GM18507 (cell line): ENCODE results near the gene STK32B.
"Not testable (repeated sequence)": the region's sequence is repeated elsewhere in the genome, so short reads cannot be mapped to it uniquely, and the experiment has no call there.

Experiments
- DNase-seq: peaks from one replicate; pipeline ENCODE4 v3.0.0; 2011; ENCODE audit warnings: low read depth; ENCODE audit not compliant: insufficient read length; ENCODE audit errors: extremely low spot score
- FAIRE-seq: peaks from 2 replicates; lab custom pipeline; 2011; peaks lifted over from hg19 to GRCh38; lab: Jason Lieb, UNC

STK32B gene

DNA sequence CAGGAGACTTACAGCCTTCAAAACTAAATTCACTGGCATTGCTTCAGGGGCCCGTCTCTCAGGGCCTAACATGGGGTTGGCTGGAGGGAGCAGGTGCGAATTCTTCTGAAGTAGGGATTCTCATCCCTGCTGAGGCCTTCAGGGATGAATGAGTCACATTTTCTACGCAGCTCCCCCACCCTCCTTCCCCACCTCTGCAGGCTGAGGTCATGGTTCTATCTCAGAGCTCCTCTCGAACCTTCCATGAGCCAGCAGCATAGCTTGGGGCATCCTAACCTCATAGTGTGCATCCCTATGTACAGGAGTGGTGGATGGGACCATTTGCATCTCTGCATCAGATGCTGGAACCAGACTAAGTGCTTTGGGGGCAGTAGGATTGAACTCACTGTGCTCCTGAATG lies 347.8 kb downstream of the STK32B start:
- DNase-seq (no peak), FAIRE-seq (no peak)

DNA sequence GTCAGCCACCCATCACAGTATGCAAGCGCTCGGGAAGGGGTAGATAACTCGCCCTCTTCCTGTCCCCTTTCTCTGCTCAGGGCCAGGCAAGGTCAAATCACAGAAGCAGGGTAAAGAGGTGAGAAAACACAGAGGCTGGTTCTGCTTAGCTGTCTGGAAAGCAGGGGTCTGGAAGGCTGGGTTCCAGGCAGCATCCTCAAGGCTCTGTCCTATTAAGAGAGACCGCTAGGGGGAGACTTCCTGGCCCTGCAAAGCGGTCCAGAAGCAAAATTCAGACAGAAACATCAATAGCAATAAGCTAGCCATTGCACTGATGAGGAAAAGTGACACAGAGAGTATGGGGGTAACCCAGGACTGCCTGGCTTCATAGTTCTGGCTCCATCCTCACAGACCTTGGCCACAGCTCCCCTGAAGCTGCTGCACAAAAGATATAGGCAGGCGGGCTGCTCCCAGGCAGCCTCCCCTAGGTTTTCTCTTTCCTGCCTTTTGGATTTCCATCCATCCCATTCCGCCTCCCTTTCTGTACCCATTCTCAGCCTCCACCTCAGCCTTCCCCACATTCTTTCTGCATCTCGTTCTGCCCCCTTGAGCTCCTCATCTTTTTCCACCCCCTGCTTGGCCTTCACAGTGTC lies 348.6 kb downstream of the STK32B start:
- FAIRE-seq (no peak), DNase-seq (no peak)

DNA sequence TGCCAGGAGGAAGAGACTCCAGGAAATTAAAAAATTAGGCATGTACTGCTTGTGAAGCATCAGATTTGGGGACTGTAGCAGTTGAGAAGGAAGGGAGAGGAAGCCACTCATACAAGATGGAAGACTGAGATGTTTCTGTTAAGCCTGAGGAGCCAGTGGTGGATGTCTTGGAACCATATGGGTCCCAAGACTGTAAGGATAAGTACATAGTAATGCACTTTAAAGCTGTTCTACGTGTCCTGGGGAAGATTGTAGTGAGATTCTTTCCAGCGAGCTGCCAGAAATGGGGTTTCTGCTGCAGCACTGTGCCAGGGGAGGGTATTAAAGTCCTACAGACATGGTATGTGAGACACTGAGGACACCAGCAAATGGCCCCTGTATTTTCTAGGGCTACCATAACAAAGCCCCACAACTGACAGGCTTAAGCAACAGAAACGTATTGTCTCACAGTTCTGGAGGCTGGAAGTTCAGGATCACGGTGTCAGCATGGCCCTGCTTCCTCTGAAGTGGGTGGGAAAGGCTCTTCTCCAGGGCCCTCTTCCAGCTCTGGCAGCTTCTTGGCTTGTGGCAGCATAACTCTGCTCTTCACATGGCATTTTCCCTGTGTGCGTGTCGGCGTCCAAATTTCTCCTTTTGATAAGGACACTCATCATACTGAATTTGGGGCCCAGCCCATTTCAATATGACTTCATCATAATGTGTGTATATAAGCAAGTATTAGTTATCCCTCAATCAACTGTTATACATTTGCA lies 352.6 kb downstream of the STK32B start:
- DNase-seq: no peak
- FAIRE-seq: no peak

DNA sequence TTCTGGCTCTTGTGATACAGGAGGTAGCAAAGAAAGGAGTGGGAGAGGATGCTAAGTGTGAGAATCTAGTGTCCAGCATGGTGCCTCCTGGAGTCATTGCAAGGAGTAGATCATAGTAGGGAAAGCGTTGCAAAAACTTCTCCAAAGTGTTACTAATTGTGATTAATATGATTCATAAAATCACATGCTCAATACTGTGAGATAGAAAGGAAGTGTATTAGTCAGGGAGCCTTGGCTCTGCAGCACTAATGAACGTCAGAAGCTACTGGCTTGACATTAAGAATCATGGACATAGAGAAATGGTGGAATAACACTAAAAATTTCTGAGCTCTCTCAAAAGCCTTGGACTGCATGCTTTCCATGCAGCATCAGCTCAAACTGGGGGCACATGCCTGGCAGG lies 358.0 kb downstream of the STK32B start:
- no peak for FAIRE-seq
- DNase-seq: no peak

DNA sequence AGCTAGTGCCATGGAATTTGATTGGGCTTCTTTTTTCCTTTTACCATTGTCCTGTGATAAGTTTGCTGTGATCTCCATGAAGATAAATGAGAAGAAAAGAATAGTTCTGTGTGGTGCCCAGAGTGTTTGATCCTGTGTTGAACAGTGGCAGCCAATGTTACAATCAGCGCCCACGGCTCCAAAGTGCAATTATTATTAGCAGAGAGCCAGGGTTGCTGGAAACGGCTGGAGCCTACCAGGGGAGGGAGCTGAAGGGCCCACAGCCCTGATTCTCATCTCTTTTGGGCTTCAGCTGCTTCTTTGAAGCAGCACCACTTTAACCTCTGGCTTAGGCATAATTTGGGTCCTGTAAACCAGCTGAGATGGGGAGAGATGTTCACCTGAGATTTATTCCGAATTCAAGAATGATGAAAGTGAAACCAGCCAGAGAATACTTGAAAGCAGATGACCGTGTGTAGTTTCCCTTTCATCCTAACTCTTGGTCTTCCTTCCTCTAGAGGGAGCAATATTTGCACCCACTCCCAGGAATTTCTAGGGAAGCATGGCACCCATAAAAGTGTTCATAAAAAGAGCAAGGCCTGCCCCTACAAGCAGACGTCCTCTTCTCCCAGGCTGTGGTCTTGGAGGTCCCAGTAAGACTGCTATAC lies 358.8 kb downstream of the STK32B start:
- FAIRE-seq: no peak
- no peak for DNase-seq

DNA sequence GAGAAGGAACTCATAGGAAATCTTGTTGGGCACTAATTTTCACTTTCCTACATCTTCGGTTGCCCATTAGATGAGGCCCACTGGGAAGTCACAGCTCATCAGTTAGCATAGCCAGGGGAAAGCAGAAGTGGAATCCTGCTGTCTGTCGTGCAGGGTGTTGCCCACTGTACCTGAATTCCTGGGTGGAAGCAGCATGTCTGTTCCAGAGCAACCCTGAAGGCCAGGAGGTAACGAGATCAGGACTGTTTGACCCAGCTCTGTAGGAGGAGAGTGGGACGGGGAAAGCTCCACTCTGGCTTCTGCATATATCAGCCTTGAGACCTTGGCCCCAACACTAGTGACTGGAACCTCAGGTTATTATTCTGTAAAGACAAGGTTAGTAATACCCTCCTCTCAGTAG lies 361.0 kb downstream of the STK32B start:
- DNase-seq (no peak), FAIRE-seq (no peak)

DNA sequence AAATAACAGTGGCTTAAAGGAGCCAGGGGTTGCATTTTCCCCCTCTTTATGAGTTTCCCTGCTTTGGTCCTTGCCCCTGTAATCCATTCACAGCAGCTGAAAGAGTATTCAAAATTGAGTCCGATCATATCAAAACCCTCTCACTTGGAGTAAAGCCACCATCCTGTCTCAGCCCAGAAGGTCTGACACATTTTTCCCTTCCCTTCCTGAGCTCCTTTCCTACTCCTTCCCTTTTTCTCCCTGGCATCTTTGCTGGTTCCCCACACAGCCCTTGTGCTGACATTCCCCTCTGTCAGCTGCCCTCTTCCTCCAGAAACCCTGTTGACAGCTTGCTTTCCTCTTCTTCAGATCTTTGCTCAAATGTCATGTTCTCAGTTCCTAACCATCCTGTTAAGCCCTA lies 361.5 kb downstream of the STK32B start:
- no peak for DNase-seq
- no peak for FAIRE-seq

DNA sequence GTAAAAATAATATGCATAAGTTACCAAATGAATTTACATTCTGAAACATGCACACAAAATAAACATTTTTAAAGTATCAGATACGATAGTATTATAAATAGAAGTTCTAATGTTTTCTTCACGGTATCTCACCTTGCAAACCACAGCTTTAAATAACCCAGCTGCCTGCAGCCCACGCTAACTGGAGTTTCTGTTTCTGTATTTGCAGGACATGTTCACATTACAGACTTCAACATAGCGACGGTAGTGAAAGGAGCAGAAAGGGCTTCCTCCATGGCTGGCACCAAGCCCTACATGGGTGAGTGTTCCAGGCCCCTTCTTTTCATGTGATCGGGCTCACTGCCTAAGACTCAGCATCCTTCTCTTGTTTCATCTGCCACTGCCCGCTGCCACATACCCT lies 365.4 kb downstream of the STK32B start:
- DNase-seq (no peak), FAIRE-seq (no peak)

DNA sequence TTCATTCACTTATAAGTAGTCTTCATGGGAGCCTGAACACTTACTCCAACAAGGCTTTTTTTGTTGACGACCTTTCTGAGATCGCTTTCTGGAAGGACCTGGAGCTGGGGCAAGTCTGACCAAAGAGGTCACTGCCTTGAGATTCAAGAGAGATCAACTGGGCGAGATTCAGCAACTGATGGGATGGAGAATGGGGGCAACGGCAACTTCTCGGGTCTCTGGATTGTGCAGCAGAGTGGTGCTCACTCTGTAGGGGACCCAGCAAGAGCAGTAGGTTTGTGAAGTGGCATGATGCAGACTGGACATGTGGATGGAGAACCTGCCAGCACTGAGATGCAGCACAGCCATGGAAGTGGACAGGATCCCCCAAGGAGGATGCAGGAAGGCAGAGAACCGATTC lies 369.0 kb downstream of the STK32B start:
- DNase-seq: no peak
- FAIRE-seq: no peak

DNA sequence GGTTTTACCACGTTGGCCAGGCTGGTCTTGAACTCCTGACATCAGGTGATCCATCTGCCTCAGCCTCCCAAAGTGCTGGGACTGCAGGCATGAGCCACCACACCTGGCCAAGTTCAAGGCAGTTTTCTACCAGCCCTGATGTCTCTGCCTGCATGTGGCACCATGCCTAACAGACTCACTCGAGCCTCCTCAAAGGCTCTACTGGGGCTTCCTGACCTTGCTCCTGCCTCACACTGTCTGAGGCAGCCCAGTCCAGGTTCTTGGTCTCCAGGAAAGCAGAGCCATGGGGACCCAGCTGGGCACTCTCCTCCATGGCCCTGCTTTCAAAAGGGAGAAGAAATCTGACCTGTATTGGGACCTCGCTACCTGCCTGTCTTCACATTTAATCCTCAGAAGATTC lies 370.1 kb downstream of the STK32B start:
- FAIRE-seq: no peak

DNA sequence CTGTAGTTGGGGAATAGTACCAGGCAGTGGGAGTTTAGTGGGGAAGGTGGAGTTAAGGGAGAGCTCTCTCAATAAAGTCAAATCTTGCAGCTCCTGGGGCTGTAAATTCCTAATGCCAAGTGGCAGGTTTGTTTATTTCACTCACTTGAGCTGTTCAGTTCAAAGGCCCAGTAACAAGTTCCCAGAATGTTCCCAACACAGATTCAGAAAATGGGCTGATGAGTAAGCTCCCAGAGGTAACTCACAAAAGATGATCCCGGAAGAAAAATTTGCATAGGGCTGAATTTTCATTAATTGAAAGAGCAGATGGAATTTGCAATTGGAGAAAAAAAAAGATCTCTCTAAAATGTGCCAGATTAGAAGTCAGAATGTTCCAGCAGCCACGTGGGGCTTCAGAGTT lies 370.9 kb downstream of the STK32B start:
- FAIRE-seq (no peak), DNase-seq (no peak)

More for the DNA sequence above, 370.1 kb downstream of the STK32B start:
- no peak for DNase-seq

DNA sequence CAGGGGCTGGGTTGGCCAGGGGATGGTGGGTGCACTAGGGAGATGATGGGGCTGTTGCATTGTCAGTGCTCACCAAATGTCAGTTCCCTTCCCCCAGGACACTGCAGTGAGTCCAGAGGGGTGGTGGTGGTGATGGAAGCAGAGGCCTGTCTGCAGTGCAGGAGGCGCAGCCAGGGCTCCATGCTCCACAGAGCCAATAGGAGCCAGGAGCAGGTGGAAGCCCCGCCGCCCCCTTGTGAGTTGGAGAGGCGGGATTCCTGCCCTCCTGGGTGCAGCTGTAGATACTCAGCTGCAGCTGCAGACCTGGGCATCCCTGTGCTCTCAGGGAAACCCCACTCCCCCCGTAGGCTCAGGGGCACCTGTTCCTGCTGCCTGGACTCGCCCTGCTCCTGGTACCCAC lies 372.4 kb downstream of the STK32B start:
- DNase-seq: no peak

DNA sequence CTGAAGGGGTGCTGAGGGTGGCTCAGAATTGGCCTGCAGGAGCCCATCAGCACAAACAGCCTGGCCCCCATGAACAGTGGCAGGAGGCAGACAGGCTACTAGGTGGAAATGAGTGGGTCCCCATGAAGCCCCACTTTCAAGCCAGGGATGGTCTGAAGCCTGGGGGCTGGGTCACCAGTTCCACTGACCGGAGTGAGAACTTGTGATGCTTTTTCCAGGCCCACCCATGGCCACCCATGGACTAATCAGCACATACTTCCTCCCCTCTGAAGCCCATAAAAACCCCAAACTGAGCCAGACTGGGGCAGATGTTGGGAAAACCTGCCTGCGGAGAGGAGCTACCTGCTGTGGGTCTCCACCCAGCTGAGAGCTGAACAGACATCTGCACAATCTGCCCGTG lies 372.9 kb downstream of the STK32B start:
- no peak for FAIRE-seq

More for the DNA sequence above, 372.4 kb downstream of the STK32B start:
- FAIRE-seq: no peak

DNA sequence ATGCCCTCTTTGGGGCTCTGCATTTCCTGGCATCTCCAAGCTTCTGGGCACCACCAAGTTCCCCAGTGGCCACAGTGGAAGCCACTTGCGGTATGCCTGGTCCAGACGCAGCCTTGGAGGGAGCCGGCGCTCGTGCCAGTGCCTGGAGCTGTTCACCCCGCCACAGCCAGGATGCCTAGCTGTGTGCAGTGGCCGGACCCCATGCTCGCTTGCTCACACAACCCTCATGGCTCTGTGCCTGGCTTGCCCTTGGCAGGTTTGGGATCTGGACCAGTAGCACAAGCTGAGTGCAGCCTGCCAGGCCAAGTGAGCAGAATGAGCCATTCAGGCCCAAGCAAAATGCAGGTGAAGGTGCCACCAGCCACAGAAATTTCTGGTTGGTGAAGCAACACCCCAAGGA lies 373.6 kb downstream of the STK32B start:
- no peak for DNase-seq
- FAIRE-seq: no peak

More for the DNA sequence above, 372.9 kb downstream of the STK32B start:
- DNase-seq: no peak

DNA sequence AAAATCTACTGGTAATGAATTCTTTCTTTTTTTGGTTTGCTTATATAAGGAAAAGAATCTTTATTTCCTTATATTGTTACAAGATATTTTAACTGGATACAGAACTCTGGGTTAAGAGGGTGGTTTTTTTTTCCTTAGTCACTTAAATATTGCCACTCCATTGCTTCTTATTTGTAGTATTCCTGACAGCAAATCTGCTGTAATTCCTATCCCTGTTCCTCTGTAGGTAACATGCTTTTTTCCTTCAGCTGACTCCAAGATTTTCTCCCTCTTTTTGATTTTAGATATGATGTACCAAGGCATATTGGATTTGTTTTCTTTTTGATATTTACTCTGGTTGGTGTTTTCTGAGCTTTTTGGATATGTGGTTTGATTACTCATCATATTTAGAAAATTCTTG lies 378.5 kb downstream of the STK32B start:
- no peak for FAIRE-seq
- no peak for DNase-seq

DNA sequence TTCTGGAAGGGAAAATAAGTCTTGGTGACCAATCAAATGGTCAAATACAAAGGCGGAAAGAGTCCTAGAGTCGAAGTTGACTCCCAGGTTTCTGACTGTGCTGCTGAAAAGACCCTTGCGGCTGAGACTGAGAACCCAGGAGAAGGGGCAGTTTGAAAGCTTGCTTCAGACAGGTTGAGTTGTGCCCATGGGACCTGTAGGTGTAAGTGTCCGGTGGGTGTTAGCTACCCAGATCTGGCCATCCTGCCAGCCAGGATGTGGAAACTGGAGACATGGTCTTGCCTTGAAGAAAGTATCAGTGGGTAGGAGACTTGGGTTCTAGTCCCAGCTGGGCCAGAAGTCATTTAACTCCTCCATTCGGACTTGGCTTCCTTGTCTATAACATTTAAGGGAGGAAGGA lies 381.9 kb downstream of the STK32B start:
- DNase-seq (no peak), FAIRE-seq (no peak)

DNA sequence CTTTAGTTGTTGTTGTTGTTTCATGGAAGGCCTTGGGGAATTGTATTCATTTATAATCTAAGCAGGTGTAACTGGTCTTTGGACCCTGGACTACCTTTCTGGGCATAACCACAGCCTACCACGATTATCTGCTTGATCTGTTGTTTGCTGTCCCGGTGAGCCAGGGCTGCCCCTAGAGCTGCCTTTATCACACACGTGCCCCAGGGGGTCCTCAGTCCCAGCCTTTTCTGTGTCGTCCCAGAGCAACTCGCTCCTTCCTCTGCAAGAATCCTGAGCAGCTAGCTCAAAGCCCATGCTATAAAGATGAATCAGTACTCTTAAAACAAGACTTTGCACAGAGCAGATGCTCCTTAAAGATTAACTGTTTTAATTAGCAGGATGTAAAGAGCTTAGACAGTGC lies 383.9 kb downstream of the STK32B start:
- FAIRE-seq (no peak), DNase-seq (no peak)

DNA sequence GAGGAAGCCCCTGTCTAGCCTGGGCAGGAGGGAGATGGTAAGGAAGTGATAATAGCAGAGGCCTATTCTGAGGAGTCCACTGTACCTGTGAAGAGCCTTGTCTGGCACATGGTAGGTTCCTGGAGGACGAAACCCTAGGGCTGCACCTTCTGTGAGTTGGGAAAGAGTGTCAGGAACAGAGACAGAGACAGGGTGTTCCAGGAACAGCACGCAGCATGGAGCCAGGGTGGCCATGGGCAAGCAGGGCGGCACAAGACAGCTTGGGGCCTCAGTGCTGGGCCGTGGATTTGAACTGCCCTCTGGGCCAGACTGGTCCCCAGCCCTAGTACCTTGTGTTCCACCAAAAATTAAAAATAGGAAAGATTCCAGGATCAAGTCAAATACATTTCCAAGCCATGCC lies 384.5 kb downstream of the STK32B start:
- FAIRE-seq: no peak
- DNase-seq: no peak

DNA sequence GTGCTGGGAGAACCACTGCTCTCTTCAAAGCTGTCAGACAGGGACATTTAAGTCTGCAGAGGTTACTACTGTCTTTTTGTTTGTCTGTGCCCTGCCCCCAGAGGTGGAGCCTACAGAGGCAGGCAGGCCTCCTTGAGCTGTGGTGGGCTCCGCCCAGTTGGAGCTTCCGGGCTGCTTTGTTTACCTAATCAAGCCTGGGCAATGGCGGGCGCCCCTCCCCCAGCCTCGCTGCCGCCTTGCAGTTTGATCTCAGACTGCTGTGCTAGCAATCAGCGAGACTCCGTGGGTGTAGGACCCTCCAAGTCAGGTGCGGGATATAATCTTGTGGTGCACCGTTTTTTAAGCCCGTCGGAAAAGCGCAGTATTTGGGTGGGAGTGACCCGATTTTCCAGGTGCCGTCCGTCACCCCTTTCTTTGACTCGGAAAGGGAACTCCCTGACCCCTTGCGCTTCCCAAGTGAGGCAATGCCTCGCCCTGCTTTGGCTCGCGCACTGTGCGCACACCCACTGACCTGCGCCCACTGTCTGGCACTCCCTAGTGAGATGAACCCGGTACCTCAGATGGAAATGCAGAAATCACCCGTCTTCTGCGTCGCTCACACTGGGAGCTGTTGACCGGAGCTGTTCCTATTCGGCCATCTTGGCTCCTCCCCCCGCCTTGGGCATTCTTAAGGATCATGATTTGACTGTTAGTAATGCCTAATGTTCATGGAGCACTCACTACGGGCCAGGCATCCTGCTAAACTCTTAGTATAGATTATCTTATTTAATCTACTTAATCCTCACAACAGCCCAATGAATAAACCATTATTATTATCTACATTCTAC lies 392.9 kb downstream of the STK32B start:
- not testable (repeated sequence) for DNase-seq, FAIRE-seq

DNA sequence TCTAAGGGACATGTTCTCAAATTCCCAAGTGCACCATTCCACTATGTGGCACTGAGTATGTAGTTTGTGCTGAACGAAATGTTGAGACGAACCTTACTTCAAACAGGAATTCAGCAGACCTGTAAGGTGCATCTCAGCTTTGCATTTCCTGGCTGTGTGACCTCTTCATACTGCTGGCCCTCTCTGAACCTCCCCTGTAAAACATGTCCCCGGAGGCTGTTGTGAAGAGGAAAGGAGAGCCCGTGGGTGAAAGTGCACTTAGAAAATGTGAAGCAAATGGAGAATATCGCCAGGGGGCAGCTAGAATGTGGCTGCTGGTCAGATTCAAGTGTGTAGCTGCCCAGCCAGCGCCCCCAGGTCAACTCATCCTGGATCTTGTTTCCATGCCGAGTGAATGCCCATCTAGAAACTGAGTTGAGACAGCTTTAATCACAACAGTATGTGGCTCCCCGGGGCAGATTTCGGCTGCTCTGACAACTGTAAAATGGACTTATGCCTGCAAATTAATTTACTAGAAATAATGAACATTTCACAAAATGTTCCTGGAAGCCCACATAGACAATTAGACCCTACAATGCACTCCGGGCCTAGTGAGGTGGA lies 393.7 kb downstream of the STK32B start:
- FAIRE-seq (no peak), DNase-seq (no peak)
